Measurements from ENCODE around the gene LRIT1.

Gene LRIT1

GRCh38 chr10:84237199-84238051, 3.9 kb downstream of the LRIT1 start:
- no peak for TF ChIP-seq POLR2A (IDR thresholded peaks at IDR 0.05; ENCODE audit: low read depth, low read length)
- DNase-seq (ENCODE audit: insufficient read length, low spot score) (no peak), FAIRE-seq (no peak)

GRCh38 chr10:84236807-84237198, 4.5 kb downstream of the LRIT1 start:
- FAIRE-seq = no peak
- TF ChIP-seq POLR2A (IDR thresholded peaks at IDR 0.05; ENCODE audit: low read depth, low read length) = no peak
- no peak for DNase-seq (ENCODE audit: insufficient read length, low spot score)

GRCh38 chr10:84235096-84235495, 6.2 kb downstream of the LRIT1 start:
- DNase-seq (ENCODE audit: insufficient read length, low spot score) (no peak), FAIRE-seq (no peak)
- no peak for TF ChIP-seq POLR2A (IDR thresholded peaks at IDR 0.05; ENCODE audit: low read depth, low read length)

- no peak for DNase-seq (ENCODE audit: insufficient read length, low spot score)
- TF ChIP-seq POLR2A (IDR thresholded peaks at IDR 0.05; ENCODE audit: low read depth, low read length) = no peak
- FAIRE-seq = no peak
Observed at GRCh38 chr10:84234479-84234878, 6.9 kb downstream of the LRIT1 start.

- FAIRE-seq = no peak
- no peak for TF ChIP-seq POLR2A (IDR thresholded peaks at IDR 0.05; ENCODE audit: low read depth, low read length)
Observed at GRCh38 chr10:84233940-84234339, 7.4 kb downstream of the LRIT1 start.

GRCh38 chr10:84232376-84232775, 9.0 kb downstream of the LRIT1 start:
- TF ChIP-seq POLR2A (IDR thresholded peaks at IDR 0.05; ENCODE audit: low read depth, low read length) = no peak

More at GRCh38 chr10:84233940-84234339, 7.4 kb downstream of the LRIT1 start:
- DNase-seq (ENCODE audit: insufficient read length, low spot score) = no peak

GRCh38 chr10:84230359-84230758, 11.0 kb downstream of the LRIT1 start:
- FAIRE-seq (no peak), DNase-seq (ENCODE audit: insufficient read length, low spot score) (no peak)
- TF ChIP-seq POLR2A (IDR thresholded peaks at IDR 0.05; ENCODE audit: low read depth, low read length) = no peak

More at GRCh38 chr10:84232376-84232775, 9.0 kb downstream of the LRIT1 start:
- no peak for DNase-seq (ENCODE audit: insufficient read length, low spot score)
- no peak for FAIRE-seq

- FAIRE-seq = no peak
- no peak for DNase-seq (ENCODE audit: insufficient read length, low spot score)
- no peak for TF ChIP-seq POLR2A (IDR thresholded peaks at IDR 0.05; ENCODE audit: low read depth, low read length)
Observed at GRCh38 chr10:84227810-84228209, 13.5 kb downstream of the LRIT1 start.

- FAIRE-seq (no peak), DNase-seq (ENCODE audit: insufficient read length, low spot score) (no peak)
- no peak for TF ChIP-seq POLR2A (IDR thresholded peaks at IDR 0.05; ENCODE audit: low read depth, low read length)
Observed at GRCh38 chr10:84226616-84227015, 14.7 kb downstream of the LRIT1 start.

GRCh38 chr10:84225427-84226173, 15.7 kb downstream of the LRIT1 start, which contains the start of gene LRIT2:
LRIT2 (minus strand) TSS chr10:84225544; CDS start chr10:84225520, 24 bp downstream.
- DNase-seq (ENCODE audit: insufficient read length, low spot score) (no peak), FAIRE-seq (no peak)
- TF ChIP-seq POLR2A (IDR thresholded peaks at IDR 0.05; ENCODE audit: low read depth, low read length) = no peak

GRCh38 chr10:84224411-84225028, 16.8 kb downstream of the LRIT1 start:
- no peak for DNase-seq (ENCODE audit: insufficient read length, low spot score)
- no peak for TF ChIP-seq POLR2A (IDR thresholded peaks at IDR 0.05; ENCODE audit: low read depth, low read length)
- no peak for FAIRE-seq

- no peak for FAIRE-seq
- no peak for TF ChIP-seq POLR2A (IDR thresholded peaks at IDR 0.05; ENCODE audit: low read depth, low read length)
- no peak for DNase-seq (ENCODE audit: insufficient read length, low spot score)
Observed at GRCh38 chr10:84221916-84222315, 19.4 kb downstream of the LRIT1 start.

- no peak for TF ChIP-seq POLR2A (IDR thresholded peaks at IDR 0.05; ENCODE audit: low read depth, low read length)
- FAIRE-seq = no peak
- DNase-seq (ENCODE audit: insufficient read length, low spot score) = no peak
Observed at GRCh38 chr10:84217746-84218145, 23.6 kb downstream of the LRIT1 start.

GRCh38 chr10:84216834-84217233, 24.5 kb downstream of the LRIT1 start:
- no peak for TF ChIP-seq POLR2A (IDR thresholded peaks at IDR 0.05; ENCODE audit: low read depth, low read length)
- no peak for DNase-seq (ENCODE audit: insufficient read length, low spot score)
- FAIRE-seq = no peak
